Naive B cell (primary cell): ENCODE results near the gene CD44. TPM values are rescaled to one million over a fixed set of nuclear protein-coding genes. Genes with fewer than 3 reads are reported as not detected.

Experiments used
- polyA plus RNA-seq, 6 donors: library from polyadenylated mRNA; unstranded; fragments of 300-500 nt; fragmentation: Illumina TruSeq; gene quantifications; one replicate each; pipeline ENCODE4 v1.2.3, GENCODE V29; 2021; ENCODE audit warnings: low read depth in 6 of 6

CD44 gene
- polyA plus RNA-seq, 6 donors from 2014 or later, result 156 to 277 (median 187) TPM

Other genes starting within 250 kb of the CD44 start
- 10 to 100 TPM; 18.9 to 74.8 (median 22.4) TPM for gene APIP, start 222.8 kb upstream of the CD44 start, polyA plus RNA-seq
- 10 to 100 TPM; 14.2 to 19.8 (median 19.0) TPM for gene PDHX, start 222.6 kb upstream of the CD44 start, polyA plus RNA-seq